Kidney tubule cell (primary cell): Measurements from ENCODE around the gene SRSF1.
"Not testable (repeated sequence)": the region's sequence is repeated elsewhere in the genome, so short reads cannot be mapped to it uniquely, and the experiment has no call there.

Source experiments
- DNase-seq: peaks from one replicate; pipeline ENCODE4 v3.0.0-alpha.2; 2018; ENCODE audit warnings: low spot score

SRSF1 gene

GRCh38 chr17:57965521-57966160 is 41.4 kb downstream of the SRSF1 start:
- no peak for DNase-seq

- no peak for DNase-seq
Observed at GRCh38 chr17:57963149-57963511, 43.9 kb downstream of the SRSF1 start.

GRCh38 chr17:57962279-57963148 is 44.5 kb downstream of the SRSF1 start:
- no peak for DNase-seq

GRCh38 chr17:57959929-57960328 is 47.1 kb downstream of the SRSF1 start:
- no peak for DNase-seq

GRCh38 chr17:57958391-57958790 is 48.7 kb downstream of the SRSF1 start:
- DNase-seq = not testable (repeated sequence)

- no peak for DNase-seq
Observed at GRCh38 chr17:57957886-57958285, 49.2 kb downstream of the SRSF1 start.

- no peak for DNase-seq
Observed at GRCh38 chr17:57957120-57957850, 49.8 kb downstream of the SRSF1 start.

- DNase-seq = no peak
Observed at GRCh38 chr17:57956291-57957119, 50.5 kb downstream of the SRSF1 start.

GRCh38 chr17:57955183-57955931 is 51.7 kb downstream of the SRSF1 start, which contains the start of gene CUEDC1:
CUEDC1 (minus strand) TSS chr17:57955412; CDS start chr17:57885564, 69,848 bp downstream.
- peak; percentile 77 for DNase-seq

- DNase-seq = peak; percentile 87
Observed at GRCh38 chr17:57954397-57955182, 52.5 kb downstream of the SRSF1 start.

GRCh38 chr17:57953705-57954396 is 53.2 kb downstream of the SRSF1 start:
- DNase-seq = no peak
